GM19395 (cell line): ENCODE results near the gene MCRS1.

Experiments used
- ATAC-seq: cut with Tn5 transposase; IDR thresholded peaks from one replicate; pipeline ENCODE4 v1.9.1; 2021; ENCODE audit warnings: mild to moderate bottlenecking, moderate library complexity; ENCODE audit not compliant: unreplicated experiment

The MCRS1 gene

DNA sequence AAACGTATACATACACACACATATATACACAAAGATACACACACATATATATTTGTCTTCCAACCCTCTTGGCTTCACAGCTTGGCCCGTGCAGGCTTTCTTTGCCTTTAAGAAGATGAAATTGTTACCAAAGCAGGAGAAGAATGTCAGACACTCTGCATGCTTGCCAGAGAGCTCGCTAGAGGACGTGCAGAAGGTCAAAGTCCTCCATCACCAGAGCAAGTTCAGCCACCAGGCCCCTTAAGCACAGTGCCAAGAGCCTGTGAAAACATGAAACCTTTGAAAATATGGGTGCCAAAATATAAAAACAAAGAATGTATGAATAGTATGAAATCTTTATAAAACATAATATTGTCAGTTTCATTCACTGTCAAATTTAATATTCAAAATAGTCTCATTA lies 14.9 kb upstream of the MCRS1 start:
- no peak for ATAC-seq

- ATAC-seq: no peak
These were observed 14.3 kb upstream of the MCRS1 start for GRCh38 chr12:49582201-49582600.

GRCh38 chr12:49580572-49581535 lies 12.9 kb upstream of the MCRS1 start:
- ATAC-seq: no peak

DNA sequence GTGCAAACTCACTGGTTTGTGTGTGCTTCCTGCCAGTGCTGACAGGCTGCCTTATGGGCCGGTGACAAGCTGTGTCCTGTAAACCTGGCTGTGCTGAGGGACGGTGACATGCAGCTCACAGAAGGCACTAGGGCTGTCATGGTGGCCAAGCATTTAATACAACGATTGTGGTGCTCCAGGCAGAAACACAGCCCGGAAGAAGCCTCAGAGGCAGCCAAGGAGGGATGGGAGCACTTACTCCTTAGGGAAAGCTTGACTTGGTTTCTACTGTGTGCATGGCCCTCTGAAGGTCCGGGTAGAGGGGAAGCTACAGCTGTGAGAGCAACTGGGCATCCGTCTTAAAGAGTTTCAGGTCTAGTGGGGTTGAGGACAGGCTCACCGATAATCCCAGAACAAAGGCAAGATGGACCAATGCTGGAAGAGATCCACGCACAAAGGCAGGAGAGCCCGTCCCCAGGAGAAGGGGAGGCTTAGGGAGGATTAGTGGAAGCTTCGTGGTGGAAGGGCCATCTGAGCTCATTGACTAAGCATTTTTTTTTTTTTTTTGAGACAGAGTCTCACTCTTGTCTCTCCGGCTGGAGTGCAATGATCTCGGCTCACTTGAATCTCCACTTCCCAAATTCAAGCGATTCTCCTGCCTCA lies 10.7 kb upstream of the MCRS1 start:
- no peak for ATAC-seq

DNA sequence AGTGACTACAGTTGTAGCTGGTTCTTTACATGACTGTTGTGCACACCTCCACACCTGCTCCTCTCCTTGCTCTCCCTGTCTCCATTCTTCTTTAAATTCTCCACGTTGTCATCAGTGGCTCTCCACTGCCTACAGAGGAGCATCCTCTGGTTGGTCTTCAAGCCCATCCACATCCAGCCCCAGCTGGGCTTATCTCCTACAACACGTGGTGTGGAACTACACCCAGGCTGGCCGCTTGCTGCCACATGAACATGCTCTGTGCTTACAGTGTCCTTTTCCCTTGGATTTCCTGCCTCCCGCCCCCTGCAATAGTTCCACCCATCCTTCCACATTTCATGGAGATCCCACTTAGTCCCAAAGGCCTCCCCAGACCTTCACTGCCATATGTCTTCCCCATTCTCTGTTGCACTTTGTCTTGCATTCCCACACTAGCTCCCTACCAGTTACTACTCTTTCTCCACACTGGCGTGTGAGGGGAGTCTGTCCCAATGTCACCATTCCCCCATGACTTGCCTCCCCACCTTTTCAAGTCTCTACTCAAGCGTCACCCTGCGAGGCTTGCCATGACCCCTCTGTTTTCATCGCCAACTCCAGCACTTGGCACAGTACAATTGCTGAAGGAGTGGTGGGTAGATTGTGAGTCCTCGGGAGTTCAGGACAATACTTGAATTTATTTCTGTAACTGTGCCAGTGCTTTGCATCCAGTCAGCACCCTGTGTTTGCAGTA lies 9.8 kb upstream of the MCRS1 start:
- ATAC-seq: no peak

GRCh38 chr12:49568442-49569162 lies 660 bp upstream of the MCRS1 start:
- ATAC-seq: peak; percentile 34

DNA sequence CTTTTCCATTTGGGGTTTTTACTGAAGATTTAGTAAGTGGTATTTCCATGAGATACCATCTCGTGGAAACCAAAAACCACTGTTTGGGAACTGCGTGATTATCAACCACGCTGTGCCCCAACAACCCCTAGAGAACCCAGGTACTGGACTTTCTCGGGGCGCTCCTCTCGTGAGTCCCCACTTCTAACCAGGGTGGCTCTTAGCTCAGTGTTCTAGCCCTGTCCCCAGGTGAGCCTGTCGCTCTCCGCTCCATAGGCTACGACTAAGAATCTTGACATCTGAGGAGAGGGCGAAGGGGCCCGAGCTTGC lies 686 bp downstream of the MCRS1 start:
- ATAC-seq: peak; percentile 19

DNA sequence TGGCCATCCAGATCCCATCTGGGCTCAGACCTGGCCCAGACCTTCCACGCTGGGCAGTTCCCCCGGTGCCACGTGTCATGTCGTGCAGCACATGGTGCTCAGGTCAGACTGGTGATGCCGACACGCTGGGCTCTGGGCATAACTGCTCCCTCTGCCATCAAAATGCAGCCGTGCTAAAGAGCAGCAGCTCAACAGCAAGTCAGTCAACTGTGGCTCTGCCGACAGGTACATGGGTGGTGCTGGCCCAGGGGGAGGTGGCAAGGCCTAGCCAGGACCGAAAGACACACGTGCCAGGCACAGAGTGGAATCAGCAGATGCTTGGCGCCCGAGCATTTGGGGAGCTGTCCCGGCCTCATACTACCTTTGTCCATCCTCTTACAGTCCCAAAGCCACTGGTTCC lies 1.6 kb downstream of the MCRS1 start:
- no peak for ATAC-seq

DNA sequence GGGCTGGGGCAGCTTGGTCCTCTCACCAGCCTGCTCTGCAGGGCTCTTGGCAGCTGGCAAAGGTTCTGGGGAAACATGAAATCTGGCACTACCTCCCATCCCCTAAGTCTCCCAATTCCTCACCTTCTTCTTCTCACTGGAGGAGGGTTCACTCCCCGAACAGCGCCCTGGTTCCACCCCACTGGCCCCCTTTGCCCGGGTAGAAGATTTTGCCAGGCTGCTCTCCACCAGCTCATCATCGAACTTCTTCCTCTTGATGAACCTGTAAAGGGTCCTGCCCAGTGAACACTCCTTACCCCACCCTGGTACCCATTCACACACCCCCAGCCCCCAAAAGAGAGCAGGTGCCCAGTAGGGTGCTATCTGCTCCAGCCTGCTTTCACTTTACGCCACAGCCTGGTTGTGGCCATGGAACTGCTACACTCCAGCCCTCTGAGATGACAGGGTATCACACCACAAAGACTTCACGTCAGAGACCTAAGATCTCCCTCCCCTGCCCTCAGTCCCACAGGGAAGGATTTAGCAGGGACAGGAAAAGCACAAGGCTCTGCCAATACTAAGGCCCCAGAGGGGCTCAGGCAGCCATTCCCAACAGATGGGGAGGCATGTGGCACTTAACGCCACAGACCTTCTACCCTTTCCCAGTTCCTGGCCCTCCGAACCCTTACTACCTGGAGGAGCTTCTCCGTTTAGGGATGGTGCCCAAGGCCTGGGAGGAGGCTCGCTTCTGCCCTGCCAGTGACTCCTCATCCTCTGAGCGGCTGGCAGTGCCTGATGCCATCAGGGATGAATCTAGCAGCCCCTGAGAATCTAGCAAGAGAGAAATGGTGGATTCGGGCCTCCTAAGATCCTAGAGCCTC lies 2.3 kb downstream of the MCRS1 start:
- ATAC-seq: no peak

GRCh38 chr12:49564686-49565405 lies 3.1 kb downstream of the MCRS1 start:
- no peak for ATAC-seq

GRCh38 chr12:49563951-49564685 lies 3.8 kb downstream of the MCRS1 start:
- no peak for ATAC-seq

- no peak for ATAC-seq
These were observed 5.1 kb downstream of the MCRS1 start for GRCh38 chr12:49562831-49563230.

- no peak for ATAC-seq
These were observed 5.7 kb downstream of the MCRS1 start for GRCh38 chr12:49562233-49562632.

- ATAC-seq: no peak
These were observed 7.2 kb downstream of the MCRS1 start for GRCh38 chr12:49560695-49561094.

- no peak for ATAC-seq
These were observed 8.8 kb downstream of the MCRS1 start for GRCh38 chr12:49559011-49559675.

GRCh38 chr12:49558526-49558925 lies 9.4 kb downstream of the MCRS1 start:
- ATAC-seq: no peak

DNA sequence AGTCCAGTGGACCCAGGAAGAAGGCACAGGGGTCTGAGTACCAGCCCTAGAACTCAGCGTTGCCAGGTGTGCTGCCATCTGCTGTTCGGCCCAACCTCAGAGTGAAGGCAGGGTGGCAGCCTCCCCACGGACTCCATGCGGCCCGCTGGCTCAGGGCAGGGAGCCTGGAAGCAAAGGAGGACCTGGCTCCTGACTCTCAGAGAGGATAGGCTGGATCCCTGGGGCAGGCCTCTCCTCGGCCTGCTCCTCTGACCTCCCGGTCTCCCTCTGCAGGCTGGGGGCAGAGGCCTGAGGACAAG lies 10.1 kb downstream of the MCRS1 start:
- no peak for ATAC-seq

DNA sequence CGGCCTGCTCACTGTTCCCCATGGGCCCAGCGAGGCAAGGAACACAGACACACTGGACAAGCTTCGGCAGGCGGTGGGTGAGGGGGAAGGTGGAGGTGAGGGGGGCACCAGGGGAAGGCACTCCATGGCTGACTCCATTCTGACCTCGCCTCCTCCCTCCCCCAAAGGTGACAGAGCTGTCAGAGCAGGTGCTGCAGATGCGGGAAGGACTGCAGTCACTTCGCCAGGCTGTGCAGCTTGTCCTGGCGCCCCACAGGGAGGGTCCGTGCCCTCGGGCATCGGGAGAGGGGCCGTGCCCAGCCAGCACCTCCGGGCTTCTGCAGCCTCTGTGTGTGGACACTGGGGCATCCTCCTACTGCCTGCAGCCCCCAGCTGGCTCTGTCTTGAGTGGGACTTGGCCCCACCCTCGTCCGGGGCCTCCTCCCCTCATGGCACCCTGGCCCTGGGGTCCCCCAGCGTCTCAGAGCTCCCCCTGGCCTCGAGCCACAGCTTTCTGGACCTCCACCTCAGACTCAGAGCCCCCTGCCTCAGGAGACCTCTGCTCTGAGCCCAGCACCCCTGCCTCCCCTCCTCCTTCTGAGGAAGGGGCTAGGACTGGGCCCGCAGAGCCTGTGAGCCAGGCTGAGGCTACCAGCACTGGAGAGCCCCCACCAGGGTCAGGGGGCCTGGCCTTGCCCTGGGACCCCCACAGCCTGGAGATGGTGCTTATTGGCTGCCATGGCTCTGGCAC lies 10.6 kb downstream of the MCRS1 start:
- ATAC-seq: no peak
